H1 (cell line): ENCODE results near the gene TKFC. TPM values are rescaled to one million over a fixed set of nuclear protein-coding genes. Genes with fewer than 3 reads are reported as not detected.
A peak's percentile ranks its signal among the peaks of the same experiment; 100 is the strongest.

ENCODE experiments used
- ASH2L ChIP-seq: fragments of 200-600, 300-600 bp; sonication (generic); IDR thresholded peaks from one replicate; pipeline ENCODE4 v1.7.1; 2017; ENCODE audit warnings: low read length
- BCL11A ChIP-seq, 2 experiments: IDR thresholded peaks; one replicate each; pipeline ENCODE4 v1.6.1; 2011; ENCODE audit warnings: low read depth in 2 of 2, low read length in 2 of 2, mild to moderate bottlenecking in 2 of 2
- BRCA1 ChIP-seq: IDR thresholded peaks from 2 replicates; pipeline ENCODE4 v1.6.1; 2012; ENCODE audit warnings: low read depth, low read length, improper control_type of control experiment
- CBX8 ChIP-seq: fragments of 300-800, 300-1000 bp; sonication (generic); IDR thresholded peaks from 2 replicates; pipeline ENCODE4 v1.7.1; 2016; ENCODE audit warnings: low read depth, low read length, borderline replicate concordance
- JUN ChIP-seq: IDR thresholded peaks from 2 replicates; pipeline ENCODE4 v1.6.1; 2011; ENCODE audit warnings: low read depth, mild to moderate bottlenecking, improper control_type of control experiment, low read length
- MAFK ChIP-seq: IDR thresholded peaks from 2 replicates; pipeline ENCODE4 v1.6.1; 2012; ENCODE audit warnings: low read depth, mild to moderate bottlenecking, improper control_type of control experiment, low read length
- NRF1 ChIP-seq: IDR thresholded peaks from 2 replicates; pipeline ENCODE4 v1.6.1; 2011; ENCODE audit warnings: mild to moderate bottlenecking, low read depth, low read length, improper control_type of control experiment
- RAD21 ChIP-seq, 2 experiments: IDR thresholded peaks in 1 of 2; conservative IDR thresholded peaks in 1 of 2; 2 replicates each; pipeline ENCODE4 v1.6.1; 2011; ENCODE audit warnings: low read depth in 2 of 2, low read length in 2 of 2, improper control_type of control experiment in 1 of 2, inconsistent platforms in 1 of 2, mild to moderate bottlenecking in 1 of 2, moderate library complexity in 1 of 2
- SAP30 ChIP-seq: fragments of 300-600 bp; sonication (generic); IDR thresholded peaks from 2 replicates; pipeline ENCODE4 v1.7.1; 2012; ENCODE audit warnings: low read length, moderate library complexity, mild to moderate bottlenecking, inconsistent platforms; ENCODE audit not compliant: insufficient read depth, insufficient replicate concordance
- TAF7 ChIP-seq: optimal IDR thresholded peaks from 2 replicates; pipeline ENCODE3; 2011; ENCODE audit warnings: low read depth, mild to moderate bottlenecking, inconsistent platforms, low read length, moderate library complexity, borderline replicate concordance
- TBP ChIP-seq: IDR thresholded peaks from 2 replicates; pipeline ENCODE4 v1.6.1; 2011; ENCODE audit warnings: low read depth, low read length, improper control_type of control experiment
- polyA plus RNA-seq, 7 experiments: library from polyadenylated mRNA; depleted of rRNA in 3 of 7; stranded (reverse) in 5 of 7; unstranded in 2 of 7; fragments of >200 nt in 5 of 7; fragments of 200-250 nt in 2 of 7; gene quantifications; 1 replicate in 5 of 7; 2 replicates in 1 of 7; 4 replicates in 1 of 7; pipeline versions ENCODE4 v1.2.1 to v1.2.3, GENCODE V29; 2011 to 2013; ENCODE audit warnings: missing spikeins in 2 of 7, mixed read lengths in 2 of 7
- total RNA-seq: library from RNA; stranded (reverse); fragmentation: NEBNext Ultra II Directional; extraction: Animal tissue kit (Norgen Biotek cat#: 25700); gene quantifications from 2 replicates; pipeline ENCODE4 v1.2.1, GENCODE V29; 2021
- TF ChIP-seq, protein P1 (sequence below): IDR thresholded peaks from 2 replicates; pipeline ENCODE4 v1.6.1; 2012; ENCODE audit warnings: inconsistent platforms

TKFC gene
- total and polyA plus RNA-seq, 2 of the 8 experiments (the other 6 are each of a cell fraction or from before 2014, with no cell fraction given), result 53.5 to 55.0 TPM

DNA sequence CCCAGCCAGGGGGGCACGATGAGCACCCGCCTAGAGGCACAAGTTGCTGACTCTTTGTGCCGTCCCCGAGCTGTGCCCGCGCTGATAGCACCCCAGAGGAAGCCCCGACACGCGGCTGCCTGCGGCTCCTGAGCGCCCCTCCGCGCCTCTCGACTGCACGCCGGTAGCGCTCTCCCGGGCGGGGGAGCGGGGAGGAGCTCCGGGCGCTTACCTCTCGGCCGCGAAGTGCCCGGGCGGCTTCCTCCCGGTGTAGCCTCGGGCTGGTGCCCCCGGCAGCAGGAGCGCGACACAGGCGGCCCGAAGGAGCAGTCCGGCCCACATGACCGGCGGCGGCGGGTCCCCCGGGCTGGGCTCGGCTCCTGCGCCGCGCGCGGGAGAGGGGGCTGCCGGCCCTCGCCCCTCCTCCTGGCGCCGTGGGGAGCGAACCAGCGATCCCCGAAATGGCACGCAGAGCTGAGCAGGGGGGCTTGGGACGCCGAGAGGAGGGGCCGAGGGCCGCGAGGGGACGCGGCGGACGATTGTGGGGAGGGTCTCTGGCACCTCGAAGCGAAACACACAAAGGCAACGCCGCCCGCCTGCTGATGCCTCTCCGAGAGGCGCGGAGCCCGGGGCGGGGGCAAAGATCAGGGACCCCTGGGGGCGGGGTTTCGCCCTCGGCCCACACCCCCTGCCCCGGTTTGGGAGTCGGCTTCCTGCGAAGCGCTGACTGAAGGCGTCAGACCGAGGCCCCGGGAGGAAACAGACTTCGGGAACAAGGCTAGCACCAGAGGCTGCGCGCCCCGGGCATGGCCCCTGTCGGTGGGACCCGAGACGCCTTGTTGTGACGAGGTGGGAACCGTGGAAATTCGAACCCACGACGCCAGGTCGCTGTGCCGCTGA, 38.1 kb upstream of the TKFC start, which contains the start of gene VWCE (continued):
- TF ChIP-seq ASH2L (peak; percentile 43), MAFK (no peak), TAF7 (no peak), BRCA1 (no peak), BCL11A (IDR thresholded peaks at IDR 0.05; ENCODE audit: low read depth in 2 of 2, low read length in 2 of 2) (no peak), NRF1 (no peak), SAP30 (no peak), CBX8 (no peak), TBP (0 out of 2 replicates have a peak, but pooled peaks have one; percentile 48), RAD21 (IDR thresholded peaks at IDR 0.05 in 1 of 2, conservative IDR thresholded peaks at IDR 0.05 in 1 of 2; ENCODE audit: low read depth in 2 of 2, low read length in 2 of 2) (no peak; a peak in 1 of 4 replicates), JUN (no peak)
- TF ChIP-seq, protein P1, sequence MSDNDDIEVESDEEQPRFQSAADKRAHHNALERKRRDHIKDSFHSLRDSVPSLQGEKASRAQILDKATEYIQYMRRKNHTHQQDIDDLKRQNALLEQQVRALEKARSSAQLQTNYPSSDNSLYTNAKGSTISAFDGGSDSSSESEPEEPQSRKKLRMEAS, result peak; percentile 52; the same call in 1 of the 2 replicates
